Epithelial cell of proximal tubule (primary cell): ENCODE measurements around the gene TMC4. TPM values are rescaled to one million over a fixed set of nuclear protein-coding genes. Genes with fewer than 3 reads are reported as not detected.

Experiments used
- DNase-seq: peaks from one replicate; pipeline ENCODE4 v3.0.0-alpha.2; 2011; ENCODE audit warnings: low read depth
- H3K4me3 ChIP-seq: 2 replicates; pipeline ENCODE4 v1.5.1; 2011; ENCODE audit warnings: low read depth, mild to moderate bottlenecking, low read length
- total RNA-seq: library from RNA; depleted of rRNA; stranded (reverse); fragments of >200 nt; gene quantifications from 2 replicates; pipeline ENCODE4 v1.2.3, GENCODE V29; 2015
- TF ChIP-seq, protein P1 (sequence below): conservative IDR thresholded peaks from 2 replicates; pipeline ENCODE4 v1.5.1; 2012; ENCODE audit warnings: low read depth, mild to moderate bottlenecking, low read length

TMC4 gene
- total RNA-seq, 1 donor from 2014 or later = 9.5 TPM

- no peak for DNase-seq
- H3K4me3 ChIP-seq = peak overlapping the region; percentile 88
- TF ChIP-seq, protein P1, sequence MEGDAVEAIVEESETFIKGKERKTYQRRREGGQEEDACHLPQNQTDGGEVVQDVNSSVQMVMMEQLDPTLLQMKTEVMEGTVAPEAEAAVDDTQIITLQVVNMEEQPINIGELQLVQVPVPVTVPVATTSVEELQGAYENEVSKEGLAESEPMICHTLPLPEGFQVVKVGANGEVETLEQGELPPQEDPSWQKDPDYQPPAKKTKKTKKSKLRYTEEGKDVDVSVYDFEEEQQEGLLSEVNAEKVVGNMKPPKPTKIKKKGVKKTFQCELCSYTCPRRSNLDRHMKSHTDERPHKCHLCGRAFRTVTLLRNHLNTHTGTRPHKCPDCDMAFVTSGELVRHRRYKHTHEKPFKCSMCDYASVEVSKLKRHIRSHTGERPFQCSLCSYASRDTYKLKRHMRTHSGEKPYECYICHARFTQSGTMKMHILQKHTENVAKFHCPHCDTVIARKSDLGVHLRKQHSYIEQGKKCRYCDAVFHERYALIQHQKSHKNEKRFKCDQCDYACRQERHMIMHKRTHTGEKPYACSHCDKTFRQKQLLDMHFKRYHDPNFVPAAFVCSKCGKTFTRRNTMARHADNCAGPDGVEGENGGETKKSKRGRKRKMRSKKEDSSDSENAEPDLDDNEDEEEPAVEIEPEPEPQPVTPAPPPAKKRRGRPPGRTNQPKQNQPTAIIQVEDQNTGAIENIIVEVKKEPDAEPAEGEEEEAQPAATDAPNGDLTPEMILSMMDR = no peak
These were observed 34.3 kb downstream of the TMC4 start for GRCh38 chr19:54138489-54139256.

DNA sequence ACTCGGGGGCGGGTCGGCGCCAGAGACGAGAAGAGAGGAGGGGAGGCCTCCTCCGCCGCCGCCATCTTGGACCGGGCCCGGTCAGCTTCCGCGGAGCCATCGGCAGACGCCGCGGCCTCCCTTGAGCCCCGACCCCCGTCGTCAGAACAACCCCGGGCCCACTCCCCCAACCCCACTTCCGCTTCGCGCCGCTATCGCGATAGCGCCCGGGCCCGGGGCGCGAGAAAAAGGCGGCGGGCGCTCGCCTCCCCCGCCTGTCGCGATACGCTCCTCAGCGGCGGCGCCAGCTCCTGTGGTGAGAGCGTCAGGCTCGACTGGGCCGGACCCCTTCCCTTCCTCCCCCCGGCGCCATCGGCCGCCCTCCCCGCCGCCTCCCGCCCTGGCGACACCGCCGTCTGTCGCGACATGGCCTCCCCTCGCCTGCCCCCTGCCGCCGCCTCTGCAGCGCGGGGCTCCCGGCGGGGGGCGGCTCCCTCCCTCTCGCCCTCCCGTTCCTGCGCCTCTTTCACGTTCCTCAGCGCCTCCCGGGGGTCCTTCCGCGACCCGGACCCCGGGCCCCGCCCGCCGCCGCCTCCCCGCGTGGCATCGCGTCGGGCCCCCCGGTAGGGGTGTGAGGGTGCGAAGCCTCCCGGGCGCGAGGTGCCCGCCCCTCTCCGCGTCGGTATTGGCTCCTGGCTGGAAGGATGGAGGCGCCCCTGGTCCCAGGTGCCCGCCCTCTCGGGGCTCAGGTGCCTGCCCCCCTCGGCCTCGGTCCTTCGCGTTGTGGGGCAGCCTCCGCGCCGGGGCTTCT is 35.1 kb downstream of the TMC4 start, which contains the start of gene CNOT3:
Gene CNOT3 (plus strand): TSS at position 64 of the 790 bp plus-strand sequence. CDS start 5,217 bp downstream, outside the sequence.
- peak within 1 kb of the TSS; percentile 88 for H3K4me3 ChIP-seq
- no peak for DNase-seq
- TF ChIP-seq, protein P1 = peak; percentile 22

GRCh38 chr19:54136864-54137698 is 35.9 kb downstream of the TMC4 start:
- H3K4me3 ChIP-seq = peak overlapping the region; percentile 88
- TF ChIP-seq, protein P1 = no peak
- peak; percentile 99 for DNase-seq

- TF ChIP-seq, protein P1 = no peak
- H3K4me3 ChIP-seq = peak overlapping the region; percentile 70
- peak; percentile 9 for DNase-seq
These were observed 36.7 kb downstream of the TMC4 start for GRCh38 chr19:54136086-54136863.

- TF ChIP-seq, protein P1 = no peak
These were observed 38.9 kb downstream of the TMC4 start for GRCh38 chr19:54133957-54134590.

More at GRCh38 chr19:54133957-54134590, 38.9 kb downstream of the TMC4 start:
- H3K4me3 ChIP-seq = no peak overlapping the region
- DNase-seq = no peak
